Measurements from ENCODE around the gene ETFDH. TPM values are rescaled to one million over a fixed set of nuclear protein-coding genes. Genes with fewer than 3 reads are reported as not detected.

Gene ETFDH
- total RNA-seq, 4 donors from 2014 or later, result 15.6 to 46.8 (median 27.6) TPM

- H3K4me3 ChIP-seq, result no peak overlapping the region
- H3K9me3 ChIP-seq, result no peaks in the 10 kb centered on the region
- H3K27ac ChIP-seq, result no peak overlapping the region
- no peaks in the 10 kb centered on the region for H3K4me1 ChIP-seq
- TF ChIP-seq CTCF (IDR thresholded peaks at IDR 0.05), result no peak
- TF ChIP-seq POLR2A (IDR thresholded peaks at IDR 0.05), result no peak
- H3K36me3 ChIP-seq, result no peaks in the 10 kb centered on the region
- intact Hi-C loops (cut with DNase I; ENCODE audit: low total_unique reads), result no loop called here
- no peaks in the 10 kb centered on the region for H3K27me3 ChIP-seq
- DNase-seq, result no peak
Observed at GRCh38 chr4:158644356-158644755, 27.7 kb upstream of the ETFDH start.

- no peaks in the 10 kb centered on the region for H3K36me3 ChIP-seq
- H3K4me1 ChIP-seq, result no peaks in the 10 kb centered on the region
- no peak for DNase-seq
- intact Hi-C loops (cut with DNase I; ENCODE audit: low total_unique reads), result no loop called here
- no peak overlapping the region for H3K27ac ChIP-seq
- TF ChIP-seq POLR2A (IDR thresholded peaks at IDR 0.05), result no peak
- no peak for TF ChIP-seq CTCF (IDR thresholded peaks at IDR 0.05)
- H3K4me3 ChIP-seq, result no peak overlapping the region
- H3K9me3 ChIP-seq, result no peaks in the 10 kb centered on the region
- no peaks in the 10 kb centered on the region for H3K27me3 ChIP-seq
Observed at GRCh38 chr4:158644760-158645159, 27.3 kb upstream of the ETFDH start.

GRCh38 chr4:158649111-158649680, 22.9 kb upstream of the ETFDH start:
- Histone ChIP-seq H3K36me3 (no peaks in the 10 kb centered on the region), H3K9me3 (no peaks in the 10 kb centered on the region), H3K27me3 (no peaks in the 10 kb centered on the region), H3K27ac (no peak overlapping the region), H3K4me3 (no peak overlapping the region), H3K4me1 (no peaks in the 10 kb centered on the region)
- intact Hi-C loops (cut with DNase I; ENCODE audit: low total_unique reads), result no loop called here
- no peak for DNase-seq
- TF ChIP-seq CTCF (IDR thresholded peaks at IDR 0.05) (no peak), POLR2A (IDR thresholded peaks at IDR 0.05) (no peak)

- intact Hi-C loops (cut with DNase I; ENCODE audit: low total_unique reads), result no loop called here
- Histone ChIP-seq H3K36me3 (no peaks in the 10 kb centered on the region), H3K27me3 (no peaks in the 10 kb centered on the region), H3K4me1 (no peaks in the 10 kb centered on the region), H3K9me3 (no peaks in the 10 kb centered on the region), H3K4me3 (no peak overlapping the region), H3K27ac (no peak overlapping the region)
- no peak for DNase-seq
- TF ChIP-seq CTCF (IDR thresholded peaks at IDR 0.05), result no peak
Observed at GRCh38 chr4:158652920-158653319, 19.2 kb upstream of the ETFDH start.

- DNase-seq, result no peak
- Histone ChIP-seq H3K27me3 (no peaks in the 10 kb centered on the region), H3K27ac (no peak overlapping the region)
Observed at GRCh38 chr4:158656439-158656838, 15.7 kb upstream of the ETFDH start.

More at GRCh38 chr4:158656439-158656838, 15.7 kb upstream of the ETFDH start:
- H3K9me3 ChIP-seq, result no peaks in the 10 kb centered on the region
- no peaks in the 10 kb centered on the region for H3K4me1 ChIP-seq
- intact Hi-C loops (cut with DNase I; ENCODE audit: low total_unique reads), result no loop called here
- no peak overlapping the region for H3K4me3 ChIP-seq
- H3K36me3 ChIP-seq, result no peaks in the 10 kb centered on the region
- TF ChIP-seq POLR2A (IDR thresholded peaks at IDR 0.05) (no peak), CTCF (IDR thresholded peaks at IDR 0.05) (no peak)
